Fibroblast of upper back skin (primary cell): Measurements from ENCODE around the gene SLC2A10.

Experiments
- DNase-seq: peaks from one replicate; pipeline ENCODE4 v3.0.0-alpha.2; 2013

The SLC2A10 gene

GRCh38 chr20:46771195-46771588 is 61.7 kb downstream of the SLC2A10 start:
- DNase-seq: no peak

GRCh38 chr20:46772901-46773300 is 63.5 kb downstream of the SLC2A10 start:
- DNase-seq: no peak

GRCh38 chr20:46773680-46774079 is 64.2 kb downstream of the SLC2A10 start:
- no peak for DNase-seq

GRCh38 chr20:46774236-46774635 is 64.8 kb downstream of the SLC2A10 start:
- no peak for DNase-seq

GRCh38 chr20:46774943-46775560 is 65.6 kb downstream of the SLC2A10 start:
- no peak for DNase-seq

GRCh38 chr20:46775806-46776205 is 66.4 kb downstream of the SLC2A10 start:
- peak; percentile 14 for DNase-seq

- no peak for DNase-seq
Measured at GRCh38 chr20:46777331-46777730, 67.9 kb downstream of the SLC2A10 start.

- DNase-seq: no peak
Measured at GRCh38 chr20:46779831-46780230, 70.4 kb downstream of the SLC2A10 start.

GRCh38 chr20:46784436-46785127 is 75.1 kb downstream of the SLC2A10 start:
- DNase-seq: peak; percentile 45
